ENCODE results near the gene OR5V1. TPM values are rescaled to one million over a fixed set of nuclear protein-coding genes. Genes with fewer than 3 reads are reported as not detected.

Gene OR5V1
- total RNA-seq, 3 donors from 2014 or later (not counting 1 experiment from before 2014, with no cell fraction given), result not detected

DNA sequence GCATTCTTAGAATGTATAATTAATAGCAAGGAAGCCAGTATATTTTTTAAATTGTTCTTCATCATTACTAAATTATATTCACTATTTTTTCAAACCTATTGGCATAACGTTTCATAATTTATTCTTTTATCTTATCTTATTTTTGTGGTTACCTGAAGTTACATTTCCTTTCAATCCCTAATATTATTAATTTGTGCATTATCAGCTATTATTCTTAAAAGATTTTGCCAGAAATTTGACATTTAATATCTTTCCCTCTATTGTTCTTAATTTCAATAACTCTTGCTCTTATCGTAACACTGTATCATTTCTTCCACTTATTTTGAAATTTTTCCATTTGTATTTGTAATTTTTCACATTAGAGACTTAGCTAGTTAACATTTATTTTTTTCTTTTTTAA lies 48.7 kb downstream of the OR5V1 start:
- intact Hi-C loops (cut with micrococcal nuclease), result no loop called here
- H3K4me3 Mint-ChIP-seq, result no peak overlapping the region
- TF ChIP-seq, protein P1, sequence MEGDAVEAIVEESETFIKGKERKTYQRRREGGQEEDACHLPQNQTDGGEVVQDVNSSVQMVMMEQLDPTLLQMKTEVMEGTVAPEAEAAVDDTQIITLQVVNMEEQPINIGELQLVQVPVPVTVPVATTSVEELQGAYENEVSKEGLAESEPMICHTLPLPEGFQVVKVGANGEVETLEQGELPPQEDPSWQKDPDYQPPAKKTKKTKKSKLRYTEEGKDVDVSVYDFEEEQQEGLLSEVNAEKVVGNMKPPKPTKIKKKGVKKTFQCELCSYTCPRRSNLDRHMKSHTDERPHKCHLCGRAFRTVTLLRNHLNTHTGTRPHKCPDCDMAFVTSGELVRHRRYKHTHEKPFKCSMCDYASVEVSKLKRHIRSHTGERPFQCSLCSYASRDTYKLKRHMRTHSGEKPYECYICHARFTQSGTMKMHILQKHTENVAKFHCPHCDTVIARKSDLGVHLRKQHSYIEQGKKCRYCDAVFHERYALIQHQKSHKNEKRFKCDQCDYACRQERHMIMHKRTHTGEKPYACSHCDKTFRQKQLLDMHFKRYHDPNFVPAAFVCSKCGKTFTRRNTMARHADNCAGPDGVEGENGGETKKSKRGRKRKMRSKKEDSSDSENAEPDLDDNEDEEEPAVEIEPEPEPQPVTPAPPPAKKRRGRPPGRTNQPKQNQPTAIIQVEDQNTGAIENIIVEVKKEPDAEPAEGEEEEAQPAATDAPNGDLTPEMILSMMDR (IDR thresholded peaks at IDR 0.05), result no peak

More for the DNA sequence above, 48.7 kb downstream of the OR5V1 start:
- Mint-ChIP-seq H3K27me3 (ENCODE audit: low read depth in 2 of 2) (peaks cover 7 to 9% of the 10 kb centered on the region in 2 donors), H3K36me3 (no peaks in the 10 kb centered on the region), H3K9me3 (no peaks in the 10 kb centered on the region), H3K27ac (no peak overlapping the region), H3K4me1 (no peaks in the 10 kb centered on the region)
- Histone ChIP-seq H3K27ac (ENCODE audit: low read length) (no peak overlapping the region), H3K4me1 (ENCODE audit: control insufficient read depth, insufficient read depth, low read length) (no peaks in the 10 kb centered on the region), H3K27me3 (ENCODE audit: control insufficient read depth, insufficient read depth, low read length) (peaks cover 3% of the 10 kb centered on the region), H3K36me3 (ENCODE audit: control insufficient read depth, insufficient read depth, low read length) (no peaks in the 10 kb centered on the region), H3K9me3 (ENCODE audit: control insufficient read depth, insufficient read depth, low read length) (no peaks in the 10 kb centered on the region), H3K4me3 (ENCODE audit: low read length) (no peak overlapping the region)
- no peak for ATAC-seq
- no CpG with 5 or more reads among the region's 2 CpGs for WGBS (ENCODE audit: insufficient coverage)
- DNase-seq, result no peak

Other genes with a start within 250 kb of the OR5V1 start
- gene OR2J2, start 198.0 kb downstream of the OR5V1 start, total RNA-seq, result not detected
- not detected for gene OR14J1, start 67.2 kb downstream of the OR5V1 start, total RNA-seq
- gene OR12D3, start 6.4 kb upstream of the OR5V1 start, total RNA-seq, result not detected
- gene OR12D2, start 26.8 kb upstream of the OR5V1 start, total RNA-seq, result not detected
- not detected for gene OR12D1, start 46.1 kb upstream of the OR5V1 start, total RNA-seq
- gene OR10C1, start 70.4 kb upstream of the OR5V1 start, total RNA-seq, result not detected
- gene OR11A1, start 88.2 kb upstream of the OR5V1 start, total RNA-seq, result not detected
- not detected for gene OR2H1, start 88.3 kb upstream of the OR5V1 start, total RNA-seq
- not detected for gene MAS1L, start 119.1 kb upstream of the OR5V1 start, total RNA-seq
- not detected for gene UBD, start 190.9 kb upstream of the OR5V1 start, total RNA-seq
- not detected for gene OR2H2, start 216.3 kb upstream of the OR5V1 start, total RNA-seq